ENCODE data around the gene TLX1.

Gene TLX1

GRCh38 chr10:101112799-101113594, 18.1 kb upstream of the TLX1 start:
- DNase-seq: no peak

- no peak for DNase-seq
Observed at GRCh38 chr10:101113890-101114403, 17.2 kb upstream of the TLX1 start.

GRCh38 chr10:101114646-101115045, 16.5 kb upstream of the TLX1 start:
- peak; percentile 47 to 74 (median 60) for DNase-seq

- DNase-seq: no peak
Observed at GRCh38 chr10:101116754-101117153, 14.3 kb upstream of the TLX1 start.

- DNase-seq: no peak
Observed at GRCh38 chr10:101118031-101118430, 13.1 kb upstream of the TLX1 start.

GRCh38 chr10:101120520-101120883, 10.6 kb upstream of the TLX1 start:
- DNase-seq: no peak

GRCh38 chr10:101120884-101121653, 10.0 kb upstream of the TLX1 start:
- DNase-seq: peak in 1 of 4 experiments; percentile 37

GRCh38 chr10:101121654-101122031, 9.5 kb upstream of the TLX1 start:
- DNase-seq: no peak

- DNase-seq: no peak
Observed at GRCh38 chr10:101122270-101123084, 8.6 kb upstream of the TLX1 start.

GRCh38 chr10:101123085-101123814, 7.8 kb upstream of the TLX1 start:
- DNase-seq: no peak

GRCh38 chr10:101123815-101124617, 7.1 kb upstream of the TLX1 start:
- no peak for DNase-seq

- no peak for DNase-seq
Observed at GRCh38 chr10:101124933-101125332, 6.2 kb upstream of the TLX1 start.

- DNase-seq: no peak
Observed at GRCh38 chr10:101126684-101127628, 4.1 kb upstream of the TLX1 start.

GRCh38 chr10:101130141-101130540, 959 bp upstream of the TLX1 start:
- no peak for DNase-seq

GRCh38 chr10:101131962-101132635, 999 bp downstream of the TLX1 start:
- DNase-seq: no peak

- DNase-seq: no peak
Observed at GRCh38 chr10:101132636-101133473, 1.8 kb downstream of the TLX1 start.

- no peak for DNase-seq
Observed at GRCh38 chr10:101133489-101134298, 2.6 kb downstream of the TLX1 start.
